HFFc6 (cell line): ENCODE data around the gene DMAC2. TPM values are rescaled to one million over a fixed set of nuclear protein-coding genes. Genes with fewer than 3 reads are reported as not detected.
"Not testable (repeated sequence)": the region's sequence is repeated elsewhere in the genome, so short reads cannot be mapped to it uniquely, and the experiment has no call there.

Experiments used
- DNase-seq: peaks from one replicate; pipeline ENCODE4 v3.0.0-alpha.2; 2018
- H3K27ac Mint-ChIP-seq: 2 replicates; pipeline ENCODE4 v1.8.0; 2020; ENCODE audit warnings: mild to moderate bottlenecking, mixed read lengths
- H3K27me3 Mint-ChIP-seq: 2 replicates; pipeline ENCODE4 v1.8.0; 2021; ENCODE audit warnings: mild to moderate bottlenecking, moderate library complexity, mixed read lengths; ENCODE audit not compliant: insufficient read depth
- H3K36me3 Mint-ChIP-seq: 2 replicates; pipeline ENCODE4 v1.8.0; 2021; ENCODE audit warnings: low read depth, mixed read lengths
- H3K4me1 Mint-ChIP-seq: 2 replicates; pipeline ENCODE4 v1.8.0; 2020; ENCODE audit warnings: low read depth, mixed read lengths
- H3K4me3 Mint-ChIP-seq: 2 replicates; pipeline ENCODE4 v1.8.0; 2020; ENCODE audit warnings: mild to moderate bottlenecking, moderate library complexity, mixed read lengths
- H3K9me3 Mint-ChIP-seq: 2 replicates; pipeline ENCODE4 v1.8.0; 2020; ENCODE audit warnings: mild to moderate bottlenecking, mixed read lengths
- total RNA-seq, 6 experiments: library from RNA; stranded (reverse); fragmentation: NEBNext Ultra II Directional; extraction: Animal tissue kit (Norgen Biotek cat#: 25700); gene quantifications; 2 replicates in 1 of 6; 3 replicates in 5 of 6; pipeline ENCODE4 v1.2.3, GENCODE V29; 2021
- TF ChIP-seq, protein P1 (sequence below): fragments of 200-600 bp; sonication (generic); IDR thresholded peaks from 2 replicates; pipeline ENCODE4 v1.5.0; 2021; ENCODE audit warnings: antibody characterized with exemption, mild to moderate bottlenecking

The DMAC2 gene
- total RNA-seq, 6 experiments from 2014 or later: 42.8 to 52.2 (median 46.3) TPM

DNA sequence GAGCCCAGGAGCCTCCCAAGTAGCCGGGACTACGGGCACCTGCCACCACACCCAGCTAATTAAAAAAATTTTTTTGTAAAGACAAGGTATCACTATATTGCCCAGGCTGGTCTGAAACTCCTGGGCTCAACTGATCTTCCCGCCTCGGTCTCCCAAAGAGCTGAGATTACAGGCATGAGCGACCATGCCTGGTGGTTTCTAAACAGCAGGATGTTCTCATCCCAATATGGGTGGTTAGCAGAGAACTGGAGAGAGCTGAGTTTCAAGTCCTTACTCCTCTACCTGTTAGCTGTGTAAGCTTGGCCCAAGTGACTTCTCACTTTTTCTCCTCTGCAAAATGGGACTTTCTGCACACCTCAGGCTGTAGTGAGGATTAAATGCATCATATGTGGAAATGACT, 55.4 kb downstream of the DMAC2 start:
- Mint-ChIP-seq H3K27me3 (no peaks in the 10 kb centered on the region), H3K36me3 (peaks cover 6% of the 10 kb centered on the region; the same call in 1 of the 2 replicates), H3K4me3 (no peak overlapping the region), H3K4me1 (peaks cover 11% of the 10 kb centered on the region), H3K9me3 (no peaks in the 10 kb centered on the region), H3K27ac (no peak overlapping the region)
- no peak for DNase-seq
- TF ChIP-seq, protein P1, sequence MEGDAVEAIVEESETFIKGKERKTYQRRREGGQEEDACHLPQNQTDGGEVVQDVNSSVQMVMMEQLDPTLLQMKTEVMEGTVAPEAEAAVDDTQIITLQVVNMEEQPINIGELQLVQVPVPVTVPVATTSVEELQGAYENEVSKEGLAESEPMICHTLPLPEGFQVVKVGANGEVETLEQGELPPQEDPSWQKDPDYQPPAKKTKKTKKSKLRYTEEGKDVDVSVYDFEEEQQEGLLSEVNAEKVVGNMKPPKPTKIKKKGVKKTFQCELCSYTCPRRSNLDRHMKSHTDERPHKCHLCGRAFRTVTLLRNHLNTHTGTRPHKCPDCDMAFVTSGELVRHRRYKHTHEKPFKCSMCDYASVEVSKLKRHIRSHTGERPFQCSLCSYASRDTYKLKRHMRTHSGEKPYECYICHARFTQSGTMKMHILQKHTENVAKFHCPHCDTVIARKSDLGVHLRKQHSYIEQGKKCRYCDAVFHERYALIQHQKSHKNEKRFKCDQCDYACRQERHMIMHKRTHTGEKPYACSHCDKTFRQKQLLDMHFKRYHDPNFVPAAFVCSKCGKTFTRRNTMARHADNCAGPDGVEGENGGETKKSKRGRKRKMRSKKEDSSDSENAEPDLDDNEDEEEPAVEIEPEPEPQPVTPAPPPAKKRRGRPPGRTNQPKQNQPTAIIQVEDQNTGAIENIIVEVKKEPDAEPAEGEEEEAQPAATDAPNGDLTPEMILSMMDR: no peak

DNA sequence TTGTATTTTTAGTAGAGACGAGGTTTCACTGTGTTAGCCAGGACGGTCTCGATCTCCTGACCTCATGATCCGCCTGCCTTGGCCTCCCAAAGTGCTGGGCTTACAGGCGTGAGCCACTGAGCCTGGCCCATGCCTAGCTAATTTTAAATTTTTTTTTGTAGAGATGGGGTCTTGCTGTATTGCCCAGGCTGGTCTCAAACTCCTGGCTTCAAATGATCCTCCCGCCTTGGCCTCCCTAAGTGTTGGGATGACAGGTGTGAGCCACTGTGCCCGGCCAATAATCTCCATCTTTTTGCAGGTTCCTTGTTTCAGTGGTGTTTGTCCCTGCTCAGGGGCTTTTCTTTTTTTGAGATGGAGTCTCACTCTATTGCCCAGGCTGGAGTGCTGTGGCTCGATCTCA, 58.2 kb downstream of the DMAC2 start:
- not testable (repeated sequence) for H3K9me3 Mint-ChIP-seq, H3K27ac Mint-ChIP-seq, H3K27me3 Mint-ChIP-seq, DNase-seq, H3K36me3 Mint-ChIP-seq, H3K4me3 Mint-ChIP-seq
- peaks cover 18% of the 10 kb centered on the region for H3K4me1 Mint-ChIP-seq

Other genes with a start within 250 kb of the DMAC2 start
- gene CYP2S1, start 246.7 kb downstream of the DMAC2 start, total RNA-seq: 1 to 10 TPM in 3 of 6 experiments, under 1 TPM in 3; 0.65 to 1.6 (median 1.1) TPM
- gene AXL, start 220.7 kb downstream of the DMAC2 start, total RNA-seq: 100 to 1,000 TPM; 419 to 474 (median 458) TPM
- gene HNRNPUL1, start 175.5 kb downstream of the DMAC2 start, total RNA-seq: 100 to 1,000 TPM; 176 to 245 (median 234) TPM
- gene CCDC97, start 129.7 kb downstream of the DMAC2 start, total RNA-seq: 10 to 100 TPM; 15.4 to 19.1 (median 16.8) TPM
- gene TGFB1, start 86.0 kb downstream of the DMAC2 start, total RNA-seq: 100 to 1,000 TPM; 150 to 163 (median 158) TPM
- gene B9D2, start 75.8 kb downstream of the DMAC2 start, total RNA-seq: 1 to 10 TPM; 4.9 to 6.8 (median 6.3) TPM
- gene TMEM91, start 63.4 kb downstream of the DMAC2 start, total RNA-seq: 1 to 10 TPM; 1.4 to 2.6 (median 1.7) TPM
- gene EXOSC5, start 42.6 kb downstream of the DMAC2 start, total RNA-seq: 10 to 100 TPM; 16.5 to 23.5 (median 18.1) TPM
- 10 to 100 TPM in 3 of 6 experiments, 1 to 10 TPM in 3; 7.8 to 17.6 (median 9.8) TPM for gene BCKDHA, start 42.1 kb downstream of the DMAC2 start, total RNA-seq
- 1 to 10 TPM in 3 of 6 experiments, under 1 TPM in 3; 0.47 to 2.1 (median 0.99) TPM for gene B3GNT8, start 12.5 kb downstream of the DMAC2 start, total RNA-seq
- not detected for gene ERICH4, start 3.2 kb upstream of the DMAC2 start, total RNA-seq
- not detected for gene CEACAM21, start 136.3 kb upstream of the DMAC2 start, total RNA-seq
- gene CEACAM4, start 187.2 kb upstream of the DMAC2 start, total RNA-seq: not detected
- gene CEACAM7, start 248.4 kb upstream of the DMAC2 start, total RNA-seq: not detected